GM23248 (cell line): ENCODE data around the gene EIF2B5. TPM values are rescaled to one million over a fixed set of nuclear protein-coding genes. Genes with fewer than 3 reads are reported as not detected.

ENCODE experiments used
- DNase-seq: peaks from one replicate; pipeline ENCODE4 v3.0.0-alpha.2; 2015
- H2AFZ ChIP-seq: fragments of 200-600 bp; sonication (generic); 2 replicates; pipeline ENCODE4 v1.6.1; 2016; ENCODE audit warnings: antibody characterized with exemption
- H3F3A ChIP-seq: fragments of 200-600 bp; sonication (generic); 2 replicates; pipeline ENCODE4 v1.6.1; 2016; ENCODE audit warnings: mild to moderate bottlenecking, antibody characterized with exemption, mixed run types; ENCODE audit not compliant: insufficient read depth
- H3K27ac ChIP-seq: fragments of 200-600 bp; sonication (generic); 2 replicates; pipeline ENCODE4 v1.5.1; 2016; ENCODE audit warnings: mild to moderate bottlenecking
- H3K27me3 ChIP-seq: fragments of 200-600 bp; sonication (generic); replicated peaks from 2 replicates; pipeline ENCODE4 v1.6.1; 2016; ENCODE audit warnings: mild to moderate bottlenecking; ENCODE audit not compliant: insufficient read depth
- H3K36me3 ChIP-seq: fragments of 200-600 bp; sonication (generic); 2 replicates; pipeline ENCODE4 v1.6.1; 2016; ENCODE audit warnings: low read depth, mild to moderate bottlenecking
- H3K4me1 ChIP-seq: fragments of 200-600 bp; sonication (generic); 2 replicates; pipeline ENCODE4 v1.6.1; 2016; ENCODE audit warnings: mild to moderate bottlenecking; ENCODE audit not compliant: insufficient read depth
- H3K4me2 ChIP-seq: fragments of 200-600 bp; sonication (generic); one replicate; pipeline ENCODE4 v1.6.1; 2016; ENCODE audit warnings: mild to moderate bottlenecking; ENCODE audit not compliant: unreplicated experiment
- H3K4me3 ChIP-seq: fragments of 200-600 bp; sonication (generic); 2 replicates; pipeline ENCODE4 v1.5.1; 2016; ENCODE audit warnings: mild to moderate bottlenecking
- H3K79me2 ChIP-seq: fragments of 200-600 bp; sonication (generic); 2 replicates; pipeline ENCODE4 v1.6.1; 2016; ENCODE audit warnings: mild to moderate bottlenecking; ENCODE audit not compliant: insufficient read depth
- H3K9ac ChIP-seq: fragments of 200-600 bp; sonication (generic); 2 replicates; pipeline ENCODE4 v1.6.1; 2016; ENCODE audit warnings: mild to moderate bottlenecking
- H3K9me2 ChIP-seq: fragments of 200-600 bp; sonication (generic); 2 replicates; pipeline ENCODE4 v1.6.1; 2016; ENCODE audit warnings: mixed run types, mild to moderate bottlenecking, moderate library complexity; ENCODE audit not compliant: insufficient read depth
- H3K9me3 ChIP-seq: fragments of 200-600 bp; sonication (generic); one replicate; pipeline ENCODE4 v1.6.1; 2017; ENCODE audit warnings: low read depth
- H4K20me1 ChIP-seq: fragments of 200-600 bp; sonication (generic); 2 replicates; pipeline ENCODE4 v1.6.0; 2016; ENCODE audit not compliant: insufficient read depth
- EZH2 ChIP-seq: fragments of 200-600 bp; sonication (generic); IDR thresholded peaks from 2 replicates; pipeline ENCODE4 v1.6.1; 2018; ENCODE audit warnings: antibody characterized with exemption, mild to moderate bottlenecking; ENCODE audit not compliant: insufficient read depth, poor library complexity, severe bottlenecking
- EZH2phosphoT487 ChIP-seq: fragments of 200-600 bp; sonication (generic); IDR thresholded peaks from 2 replicates; pipeline ENCODE4 v1.6.1; 2018; ENCODE audit warnings: antibody characterized with exemption, moderate library complexity, mild to moderate bottlenecking, low read depth; ENCODE audit not compliant: insufficient read depth
- whole genome bisulfite sequencing, 2 experiments: methylation state at CpG; one replicate each; pipeline ENCODE4 v1.1.6; 2015 to 2017; ENCODE audit warnings: low lambda C conversion rate in 2 of 2, low coverage in 1 of 2; ENCODE audit errors: missing lambda C conversion rate in 2 of 2; 5-methylcytosine and 5-hydroxymethylcytosine counted together
- in situ Hi-C: fragments of 300-500 bp; cut with MboI; formaldehyde crosslinking; loops from 2 replicates; pipeline ENCODE4 v1.15.0; 2020
- polyA plus RNA-seq: library from polyadenylated mRNA; unstranded; fragments of >200 nt; fragmentation: Nextera tagmentation; extraction: Ambion mirVana; gene quantifications from 2 replicates; pipeline ENCODE4 v1.2.1, GENCODE V29; 2016
- total RNA-seq: library from RNA; depleted of rRNA; stranded (reverse); fragments of >200 nt; shearing (Covaris generic); gene quantifications from 2 replicates; pipeline ENCODE4 v1.2.3, GENCODE V29; 2014; rRNA removed

Gene EIF2B5
- 27.8 and 55.5 TPM in 2 replicates for total RNA-seq
- polyA plus RNA-seq = 28.3 and 31.2 TPM in 2 replicates

GRCh38 chr3:184135149-184135910 is at the start of gene EIF2B5:
EIF2B5 (plus strand) TSS chr3:184135358; CDS start chr3:184135386, 28 bp downstream.
- peak within 1 kb of the TSS; percentile 93 for H3K4me3 ChIP-seq
- no peak for TF ChIP-seq EZH2phosphoT487
- no peak for TF ChIP-seq EZH2
- no peaks in the 10 kb centered on the region for H4K20me1 ChIP-seq
- H3F3A ChIP-seq = 0 out of 2 replicates have a peak, but pooled peaks cover 5% of the 10 kb centered on the region
- peak; percentile 91 for DNase-seq
- H3K27ac ChIP-seq = peak within 1 kb of the TSS; percentile 68
- peak within 1 kb of the TSS; percentile 91 for H2AFZ ChIP-seq
- H3K79me2 ChIP-seq = peaks cover 50% of the 10 kb centered on the region
- in situ Hi-C loops = no loop called here
- H3K4me2 ChIP-seq = peak within 1 kb of the TSS; percentile 95
- no peaks in the 10 kb centered on the region for H3K36me3 ChIP-seq
- H3K9ac ChIP-seq = peak within 1 kb of the TSS; percentile 87
- peaks cover 11% of the 10 kb centered on the region for H3K4me1 ChIP-seq
- H3K9me2 ChIP-seq = no peaks in the 10 kb centered on the region
- 1% methylated on average over 43 to 56 of the region's 56 CpGs for WGBS, 2 experiments
- H3K27me3 ChIP-seq = no peaks in the 10 kb centered on the region
- no peaks in the 10 kb centered on the region for H3K9me3 ChIP-seq

GRCh38 chr3:184085389-184085852 is 49.7 kb upstream of the EIF2B5 start:
- no peaks in the 10 kb centered on the region for H3K27me3 ChIP-seq
- no peak overlapping the region for H3K4me2 ChIP-seq
- 77 to 84% methylated on average over 3 of the region's 3 CpGs for WGBS, 2 experiments
- no peak overlapping the region for H3K9ac ChIP-seq
- H4K20me1 ChIP-seq = no peaks in the 10 kb centered on the region
- H2AFZ ChIP-seq = no peak overlapping the region
- H3K9me2 ChIP-seq = no peaks in the 10 kb centered on the region
- no peak overlapping the region for H3K27ac ChIP-seq
- no peaks in the 10 kb centered on the region for H3K36me3 ChIP-seq
- no peak for DNase-seq
- H3K79me2 ChIP-seq = no peaks in the 10 kb centered on the region
- H3K4me3 ChIP-seq = no peak overlapping the region
- no peaks in the 10 kb centered on the region for H3K4me1 ChIP-seq
- H3K9me3 ChIP-seq = no peaks in the 10 kb centered on the region
- no peaks in the 10 kb centered on the region for H3F3A ChIP-seq
- in situ Hi-C loops = no loop called here
- TF ChIP-seq EZH2phosphoT487 (no peak), EZH2 (no peak)

DNA sequence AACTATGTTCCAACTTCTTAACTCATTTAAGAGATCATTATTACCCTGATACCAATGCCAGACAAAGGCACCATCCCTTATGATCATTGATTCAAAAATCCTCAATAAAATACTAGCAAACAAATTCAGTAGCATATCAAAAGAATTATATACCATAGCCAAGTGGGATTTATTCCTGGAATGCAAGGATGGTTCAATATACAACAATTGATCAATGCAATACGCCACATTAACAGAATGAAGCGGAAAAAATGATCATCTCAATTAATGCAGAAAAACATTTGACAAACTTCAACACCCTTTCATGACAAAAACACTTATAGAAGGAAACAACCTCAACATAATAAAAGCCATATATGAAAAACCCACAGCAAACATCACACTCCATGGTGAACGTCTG is 43.0 kb upstream of the EIF2B5 start:
- Histone ChIP-seq H3F3A (no peaks in the 10 kb centered on the region), H3K4me3 (no peak overlapping the region), H3K9ac (no peak overlapping the region), H3K36me3 (no peaks in the 10 kb centered on the region), H3K79me2 (no peaks in the 10 kb centered on the region), H3K4me1 (no peaks in the 10 kb centered on the region), H3K27me3 (0 out of 2 replicates have a peak, but pooled peaks cover 3% of the 10 kb centered on the region), H3K4me2 (no peak overlapping the region), H3K9me3 (peaks cover 6% of the 10 kb centered on the region), H4K20me1 (no peaks in the 10 kb centered on the region), H3K9me2 (no peaks in the 10 kb centered on the region), H2AFZ (no peak overlapping the region), H3K27ac (no peak overlapping the region)
- TF ChIP-seq EZH2 (no peak), EZH2phosphoT487 (no peak)
- in situ Hi-C loops = no loop called here
- no peak for DNase-seq
- 63 to 68% methylated on average over 3 of the region's 3 CpGs for WGBS, 2 experiments

- no peaks in the 10 kb centered on the region for H3F3A ChIP-seq
- H3K4me2 ChIP-seq = no peak within 1 kb of the TSS
- H3K9me2 ChIP-seq = no peaks in the 10 kb centered on the region
- peaks cover 6% of the 10 kb centered on the region for H3K9me3 ChIP-seq
- no peaks in the 10 kb centered on the region for H3K79me2 ChIP-seq
- no peak within 1 kb of the TSS for H3K9ac ChIP-seq
- no peak within 1 kb of the TSS for H3K27ac ChIP-seq
- no peaks in the 10 kb centered on the region for H3K36me3 ChIP-seq
- H4K20me1 ChIP-seq = no peaks in the 10 kb centered on the region
- WGBS, 2 experiments = 76 to 79% methylated on average over 7 of the region's 7 CpGs
- in situ Hi-C loops = no loop called here
- no peak within 1 kb of the TSS for H3K4me3 ChIP-seq
- TF ChIP-seq EZH2 (no peak), EZH2phosphoT487 (no peak)
- H3K27me3 ChIP-seq = peaks cover 12% of the 10 kb centered on the region
- no peak within 1 kb of the TSS for H2AFZ ChIP-seq
- no peak for DNase-seq
- H3K4me1 ChIP-seq = no peaks in the 10 kb centered on the region
Measured at GRCh38 chr3:184096811-184097383, 38.3 kb upstream of the EIF2B5 start, which contains the start of gene HTR3E. HTR3E (plus strand) TSS chr3:184097064; CDS start chr3:184097530, 466 bp downstream.
